Measurements from ENCODE around the gene SUGCT.

SUGCT gene

GRCh38 chr7:40470817-40471216 lies 336.0 kb downstream of the SUGCT start:
- Mint-ChIP-seq H3K9me3 (no peaks in the 10 kb centered on the region), H3K4me3 (no peak overlapping the region), H3K27ac (no peak overlapping the region), H3K27me3 (ENCODE audit: low read depth) (no peaks in the 10 kb centered on the region), H3K36me3 (ENCODE audit: low read depth) (no peaks in the 10 kb centered on the region), H3K4me1 (ENCODE audit: low read depth) (peaks cover 2% of the 10 kb centered on the region)

GRCh38 chr7:40471891-40472290 lies 337.1 kb downstream of the SUGCT start:
- Mint-ChIP-seq H3K4me3 (no peak overlapping the region), H3K9me3 (no peaks in the 10 kb centered on the region), H3K27ac (no peak overlapping the region), H3K27me3 (ENCODE audit: low read depth) (no peaks in the 10 kb centered on the region), H3K36me3 (ENCODE audit: low read depth) (no peaks in the 10 kb centered on the region), H3K4me1 (ENCODE audit: low read depth) (peaks cover 2% of the 10 kb centered on the region)

GRCh38 chr7:40474790-40475680 lies 340.2 kb downstream of the SUGCT start:
- no peaks in the 10 kb centered on the region for H3K27me3 Mint-ChIP-seq (ENCODE audit: low read depth)
- no peak overlapping the region for H3K4me3 Mint-ChIP-seq
- no peaks in the 10 kb centered on the region for H3K9me3 Mint-ChIP-seq
- peaks cover 2% of the 10 kb centered on the region for H3K4me1 Mint-ChIP-seq (ENCODE audit: low read depth)
- H3K27ac Mint-ChIP-seq: no peak overlapping the region
- no peaks in the 10 kb centered on the region for H3K36me3 Mint-ChIP-seq (ENCODE audit: low read depth)

- no peaks in the 10 kb centered on the region for H3K27me3 Mint-ChIP-seq (ENCODE audit: low read depth)
- no peak overlapping the region for H3K4me3 Mint-ChIP-seq
- peaks cover 2% of the 10 kb centered on the region for H3K4me1 Mint-ChIP-seq (ENCODE audit: low read depth)
- no peaks in the 10 kb centered on the region for H3K36me3 Mint-ChIP-seq (ENCODE audit: low read depth)
- H3K9me3 Mint-ChIP-seq: no peaks in the 10 kb centered on the region
- no peak overlapping the region for H3K27ac Mint-ChIP-seq
Measured at GRCh38 chr7:40475681-40475982, 340.8 kb downstream of the SUGCT start.

GRCh38 chr7:40477094-40477493 lies 342.3 kb downstream of the SUGCT start:
- H3K4me1 Mint-ChIP-seq (ENCODE audit: low read depth): peaks cover 2% of the 10 kb centered on the region
- H3K36me3 Mint-ChIP-seq (ENCODE audit: low read depth): no peaks in the 10 kb centered on the region
- H3K27ac Mint-ChIP-seq: no peak overlapping the region
- no peak overlapping the region for H3K4me3 Mint-ChIP-seq
- H3K27me3 Mint-ChIP-seq (ENCODE audit: low read depth): no peaks in the 10 kb centered on the region
- no peaks in the 10 kb centered on the region for H3K9me3 Mint-ChIP-seq

- no peaks in the 10 kb centered on the region for H3K27me3 Mint-ChIP-seq (ENCODE audit: low read depth)
- H3K9me3 Mint-ChIP-seq: no peaks in the 10 kb centered on the region
- no peaks in the 10 kb centered on the region for H3K4me1 Mint-ChIP-seq (ENCODE audit: low read depth)
- H3K27ac Mint-ChIP-seq: no peak overlapping the region
- no peaks in the 10 kb centered on the region for H3K36me3 Mint-ChIP-seq (ENCODE audit: low read depth)
- H3K4me3 Mint-ChIP-seq: no peak overlapping the region
Measured at GRCh38 chr7:40482845-40483244, 348.0 kb downstream of the SUGCT start.

GRCh38 chr7:40483630-40484029 lies 348.8 kb downstream of the SUGCT start:
- Mint-ChIP-seq H3K4me1 (ENCODE audit: low read depth) (no peaks in the 10 kb centered on the region), H3K27ac (no peak overlapping the region), H3K36me3 (ENCODE audit: low read depth) (no peaks in the 10 kb centered on the region), H3K27me3 (ENCODE audit: low read depth) (no peaks in the 10 kb centered on the region), H3K9me3 (no peaks in the 10 kb centered on the region), H3K4me3 (no peak overlapping the region)

GRCh38 chr7:40489844-40490602 lies 355.2 kb downstream of the SUGCT start:
- Mint-ChIP-seq H3K27me3 (ENCODE audit: low read depth) (no peaks in the 10 kb centered on the region), H3K4me1 (ENCODE audit: low read depth) (no peaks in the 10 kb centered on the region), H3K27ac (no peak overlapping the region), H3K9me3 (no peaks in the 10 kb centered on the region), H3K36me3 (ENCODE audit: low read depth) (no peaks in the 10 kb centered on the region), H3K4me3 (no peak overlapping the region)

GRCh38 chr7:40490603-40490924 lies 355.8 kb downstream of the SUGCT start:
- Mint-ChIP-seq H3K9me3 (no peaks in the 10 kb centered on the region), H3K4me1 (ENCODE audit: low read depth) (no peaks in the 10 kb centered on the region), H3K27me3 (ENCODE audit: low read depth) (no peaks in the 10 kb centered on the region), H3K4me3 (no peak overlapping the region), H3K27ac (no peak overlapping the region), H3K36me3 (ENCODE audit: low read depth) (no peaks in the 10 kb centered on the region)

- H3K4me1 Mint-ChIP-seq (ENCODE audit: low read depth): no peaks in the 10 kb centered on the region
- no peak overlapping the region for H3K27ac Mint-ChIP-seq
- no peaks in the 10 kb centered on the region for H3K36me3 Mint-ChIP-seq (ENCODE audit: low read depth)
- H3K9me3 Mint-ChIP-seq: no peaks in the 10 kb centered on the region
- no peaks in the 10 kb centered on the region for H3K27me3 Mint-ChIP-seq (ENCODE audit: low read depth)
- no peak overlapping the region for H3K4me3 Mint-ChIP-seq
Measured at GRCh38 chr7:40492946-40493345, 358.1 kb downstream of the SUGCT start.

- no peaks in the 10 kb centered on the region for H3K4me1 Mint-ChIP-seq (ENCODE audit: low read depth)
- H3K36me3 Mint-ChIP-seq (ENCODE audit: low read depth): no peaks in the 10 kb centered on the region
- H3K4me3 Mint-ChIP-seq: no peak overlapping the region
- H3K27ac Mint-ChIP-seq: no peak overlapping the region
- no peaks in the 10 kb centered on the region for H3K9me3 Mint-ChIP-seq
- H3K27me3 Mint-ChIP-seq (ENCODE audit: low read depth): no peaks in the 10 kb centered on the region
Measured at GRCh38 chr7:40493609-40494051, 358.8 kb downstream of the SUGCT start.

GRCh38 chr7:40498924-40499510 lies 364.2 kb downstream of the SUGCT start:
- Mint-ChIP-seq H3K4me1 (ENCODE audit: low read depth) (no peaks in the 10 kb centered on the region), H3K9me3 (no peaks in the 10 kb centered on the region), H3K27ac (no peak overlapping the region), H3K27me3 (ENCODE audit: low read depth) (no peaks in the 10 kb centered on the region), H3K4me3 (no peak overlapping the region), H3K36me3 (ENCODE audit: low read depth) (no peaks in the 10 kb centered on the region)

GRCh38 chr7:40499718-40500117 lies 364.9 kb downstream of the SUGCT start:
- Mint-ChIP-seq H3K27me3 (ENCODE audit: low read depth) (no peaks in the 10 kb centered on the region), H3K27ac (no peak overlapping the region), H3K4me3 (no peak overlapping the region), H3K4me1 (ENCODE audit: low read depth) (no peaks in the 10 kb centered on the region), H3K9me3 (no peaks in the 10 kb centered on the region), H3K36me3 (ENCODE audit: low read depth) (no peaks in the 10 kb centered on the region)

GRCh38 chr7:40500219-40500618 lies 365.4 kb downstream of the SUGCT start:
- H3K4me1 Mint-ChIP-seq (ENCODE audit: low read depth): no peaks in the 10 kb centered on the region
- H3K27me3 Mint-ChIP-seq (ENCODE audit: low read depth): no peaks in the 10 kb centered on the region
- no peaks in the 10 kb centered on the region for H3K9me3 Mint-ChIP-seq
- H3K27ac Mint-ChIP-seq: no peak overlapping the region
- H3K36me3 Mint-ChIP-seq (ENCODE audit: low read depth): no peaks in the 10 kb centered on the region
- H3K4me3 Mint-ChIP-seq: no peak overlapping the region

GRCh38 chr7:40502359-40502758 lies 367.6 kb downstream of the SUGCT start:
- Mint-ChIP-seq H3K4me3 (no peak overlapping the region), H3K27ac (no peak overlapping the region), H3K9me3 (no peaks in the 10 kb centered on the region), H3K27me3 (ENCODE audit: low read depth) (no peaks in the 10 kb centered on the region), H3K36me3 (ENCODE audit: low read depth) (no peaks in the 10 kb centered on the region), H3K4me1 (ENCODE audit: low read depth) (no peaks in the 10 kb centered on the region)

Data from T-helper 1 cell treated with Interleukin-12 subunit alpha and Interleukin-12 subunit beta and Interleukin-4 antibody, amounts not matched to agents 30 μg/mL and 1 μg/mL, for 36 hours (primary cell).